WERI-Rb-1 (cell line): ENCODE results near the gene LRRTM4.
"Not testable (repeated sequence)": the region's sequence is repeated elsewhere in the genome, so short reads cannot be mapped to it uniquely, and the experiment has no call there.

Experiments
- DNase-seq: peaks from one replicate; pipeline ENCODE4 v3.0.0-alpha.2; 2020
- H3K27ac ChIP-seq: fragments of 250-450 bp; sonication (Bioruptor Pico); 2 replicates; pipeline ENCODE4 v1.5.1; 2020; ENCODE audit warnings: mild to moderate bottlenecking, moderate library complexity
- H3K27me3 ChIP-seq: fragments of 250-450 bp; sonication (Bioruptor Pico); 2 replicates; pipeline ENCODE4 v1.5.1; 2021; ENCODE audit warnings: mild to moderate bottlenecking, low read depth, moderate library complexity; ENCODE audit not compliant: insufficient read depth, severe bottlenecking
- H3K36me3 ChIP-seq: fragments of 250-450 bp; sonication (Bioruptor Pico); 2 replicates; pipeline ENCODE4 v1.5.1; 2020; ENCODE audit warnings: mild to moderate bottlenecking, moderate library complexity
- H3K4me3 ChIP-seq: 2 replicates; pipeline ENCODE4 v1.5.1; 2011; ENCODE audit warnings: low read depth, mild to moderate bottlenecking, control low read depth, low read length
- H3K9me3 ChIP-seq: fragments of 250-450 bp; sonication (Bioruptor Pico); 2 replicates; pipeline ENCODE4 v1.5.1; 2021; ENCODE audit warnings: mild to moderate bottlenecking, moderate library complexity; ENCODE audit not compliant: severe bottlenecking
- TF ChIP-seq, protein P1 (sequence below): IDR thresholded peaks from 2 replicates; pipeline ENCODE4 v1.5.1; 2011; ENCODE audit warnings: low read depth, mild to moderate bottlenecking, control low read depth, inconsistent platforms, low read length

LRRTM4 gene

DNA sequence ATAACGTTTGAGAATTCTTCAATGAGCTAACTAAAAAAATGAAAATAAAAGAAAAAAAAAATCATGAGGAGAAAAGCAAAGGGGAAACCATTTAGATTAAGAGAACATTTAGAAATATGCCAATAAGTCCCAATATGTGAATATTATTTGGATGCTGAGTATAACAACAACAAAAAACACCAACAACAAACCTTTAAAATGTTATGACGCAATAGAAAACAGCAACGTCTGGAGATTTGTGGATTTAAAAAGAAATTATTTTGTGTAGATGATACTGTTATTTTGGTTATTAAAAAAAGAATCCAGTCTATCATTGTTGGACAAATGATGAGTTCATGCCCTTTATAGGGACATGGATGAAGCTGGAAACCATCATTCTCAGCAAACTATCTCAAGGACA lies 417.2 kb downstream of the LRRTM4 start:
- no peaks in the 10 kb centered on the region for H3K36me3 ChIP-seq
- TF ChIP-seq, protein P1, sequence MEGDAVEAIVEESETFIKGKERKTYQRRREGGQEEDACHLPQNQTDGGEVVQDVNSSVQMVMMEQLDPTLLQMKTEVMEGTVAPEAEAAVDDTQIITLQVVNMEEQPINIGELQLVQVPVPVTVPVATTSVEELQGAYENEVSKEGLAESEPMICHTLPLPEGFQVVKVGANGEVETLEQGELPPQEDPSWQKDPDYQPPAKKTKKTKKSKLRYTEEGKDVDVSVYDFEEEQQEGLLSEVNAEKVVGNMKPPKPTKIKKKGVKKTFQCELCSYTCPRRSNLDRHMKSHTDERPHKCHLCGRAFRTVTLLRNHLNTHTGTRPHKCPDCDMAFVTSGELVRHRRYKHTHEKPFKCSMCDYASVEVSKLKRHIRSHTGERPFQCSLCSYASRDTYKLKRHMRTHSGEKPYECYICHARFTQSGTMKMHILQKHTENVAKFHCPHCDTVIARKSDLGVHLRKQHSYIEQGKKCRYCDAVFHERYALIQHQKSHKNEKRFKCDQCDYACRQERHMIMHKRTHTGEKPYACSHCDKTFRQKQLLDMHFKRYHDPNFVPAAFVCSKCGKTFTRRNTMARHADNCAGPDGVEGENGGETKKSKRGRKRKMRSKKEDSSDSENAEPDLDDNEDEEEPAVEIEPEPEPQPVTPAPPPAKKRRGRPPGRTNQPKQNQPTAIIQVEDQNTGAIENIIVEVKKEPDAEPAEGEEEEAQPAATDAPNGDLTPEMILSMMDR: no peak
- DNase-seq: no peak

DNA sequence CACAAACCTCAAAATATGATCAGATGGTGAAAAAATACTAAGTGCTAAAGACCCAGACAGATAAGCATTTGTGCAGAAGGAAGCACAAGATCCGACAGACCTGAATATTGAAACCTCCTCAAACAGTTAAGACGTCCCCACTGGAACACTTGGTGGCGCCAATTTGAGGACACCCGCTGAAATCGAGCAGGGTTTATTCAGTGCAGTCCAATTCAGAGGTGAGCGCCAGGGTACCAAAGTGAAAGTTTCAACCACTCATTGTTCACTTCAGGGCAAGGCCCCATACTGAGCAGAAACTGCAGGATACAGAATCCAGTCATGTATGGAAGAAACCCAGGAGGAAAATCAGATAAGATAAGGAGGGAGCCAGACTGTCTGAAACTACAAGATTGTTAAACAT lies 417.6 kb downstream of the LRRTM4 start:
- H3K36me3 ChIP-seq: no peaks in the 10 kb centered on the region
- TF ChIP-seq, protein P1: no peak
- no peak overlapping the region for H3K27ac ChIP-seq
- no peak for DNase-seq
- H3K27me3 ChIP-seq: no peaks in the 10 kb centered on the region
- H3K4me3 ChIP-seq: no peak overlapping the region
- H3K9me3 ChIP-seq: no peaks in the 10 kb centered on the region

More for the DNA sequence above, 417.2 kb downstream of the LRRTM4 start:
- no peaks in the 10 kb centered on the region for H3K9me3 ChIP-seq
- H3K27me3 ChIP-seq: no peaks in the 10 kb centered on the region
- H3K27ac ChIP-seq: no peak overlapping the region
- no peak overlapping the region for H3K4me3 ChIP-seq

DNA sequence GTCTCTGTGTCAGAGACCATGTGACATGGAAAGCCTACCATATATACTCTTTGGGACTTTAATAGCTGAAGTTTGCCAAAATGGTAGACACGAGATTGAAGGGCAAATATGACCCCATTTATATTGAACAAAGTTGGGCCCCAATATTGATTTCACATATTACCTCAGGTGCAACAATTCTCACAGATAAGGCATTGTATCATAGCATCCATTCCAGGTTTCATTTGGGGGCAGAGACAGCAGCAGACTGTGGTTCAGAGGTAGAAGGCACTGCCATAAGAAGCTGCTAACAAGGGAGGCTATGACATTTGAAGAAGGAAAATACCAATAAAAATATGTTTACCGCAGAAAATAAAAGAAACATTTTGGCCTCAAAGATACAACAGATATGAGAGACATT lies 419.2 kb downstream of the LRRTM4 start:
- no peaks in the 10 kb centered on the region for H3K36me3 ChIP-seq
- H3K4me3 ChIP-seq: no peak overlapping the region
- H3K9me3 ChIP-seq: no peaks in the 10 kb centered on the region
- H3K27ac ChIP-seq: no peak overlapping the region
- no peaks in the 10 kb centered on the region for H3K27me3 ChIP-seq
- DNase-seq: no peak
- TF ChIP-seq, protein P1: no peak

DNA sequence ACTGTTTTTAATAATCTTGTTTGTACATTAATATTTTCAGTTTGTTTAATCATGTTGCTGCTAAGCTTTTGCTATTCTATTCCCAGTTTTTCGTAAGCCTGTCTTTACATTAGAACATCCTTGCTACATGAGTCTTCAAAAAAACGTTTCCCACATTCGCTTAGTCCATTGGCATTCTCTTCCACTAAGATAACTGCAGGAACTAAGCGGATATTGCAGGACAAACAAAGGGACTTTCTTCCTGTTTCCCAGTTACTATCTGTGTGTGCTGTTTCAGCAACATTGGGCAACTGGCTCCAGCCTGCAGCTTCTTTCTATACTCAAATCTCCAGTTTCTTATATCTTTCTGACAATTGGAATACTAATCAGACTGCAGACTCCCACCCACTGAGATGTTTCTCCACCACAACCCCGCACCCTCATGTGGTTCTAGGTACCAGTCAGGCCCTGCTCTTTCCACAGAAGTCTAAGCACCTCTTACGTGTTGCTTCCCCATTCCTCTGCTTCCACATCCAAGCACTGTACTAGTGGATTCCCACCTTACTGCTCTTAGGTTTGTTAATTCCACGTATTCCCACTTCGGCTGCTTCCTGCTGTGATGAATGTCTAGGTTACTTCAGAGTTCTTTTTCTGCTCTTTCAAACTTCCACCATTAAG lies 420.3 kb downstream of the LRRTM4 start:
- TF ChIP-seq, protein P1: no peak
- Histone ChIP-seq H3K4me3 (no peak overlapping the region), H3K27me3 (no peaks in the 10 kb centered on the region), H3K9me3 (no peaks in the 10 kb centered on the region), H3K36me3 (no peaks in the 10 kb centered on the region), H3K27ac (no peak overlapping the region)
- DNase-seq: no peak

DNA sequence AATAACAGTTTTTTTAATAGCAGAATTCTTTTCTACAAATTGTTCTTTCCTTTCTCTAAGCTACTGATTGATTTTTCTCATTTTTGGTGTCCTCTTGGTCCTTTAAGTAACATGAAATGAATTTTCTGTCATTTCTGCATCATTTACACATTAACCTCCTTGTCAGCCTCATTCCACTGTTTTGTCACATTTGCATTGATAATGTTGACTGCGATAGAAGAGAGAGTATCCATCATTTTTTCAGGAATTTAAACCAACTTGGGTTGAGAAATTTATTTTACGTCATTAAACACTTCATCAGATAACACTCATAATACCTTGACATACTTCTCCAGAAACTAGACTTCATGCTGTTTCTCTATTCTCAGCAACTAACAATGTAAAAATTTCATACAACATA lies 422.2 kb downstream of the LRRTM4 start:
- Histone ChIP-seq H3K4me3 (no peak overlapping the region), H3K27ac (no peak overlapping the region), H3K27me3 (no peaks in the 10 kb centered on the region), H3K9me3 (no peaks in the 10 kb centered on the region), H3K36me3 (no peaks in the 10 kb centered on the region)
- TF ChIP-seq, protein P1: no peak
- no peak for DNase-seq

DNA sequence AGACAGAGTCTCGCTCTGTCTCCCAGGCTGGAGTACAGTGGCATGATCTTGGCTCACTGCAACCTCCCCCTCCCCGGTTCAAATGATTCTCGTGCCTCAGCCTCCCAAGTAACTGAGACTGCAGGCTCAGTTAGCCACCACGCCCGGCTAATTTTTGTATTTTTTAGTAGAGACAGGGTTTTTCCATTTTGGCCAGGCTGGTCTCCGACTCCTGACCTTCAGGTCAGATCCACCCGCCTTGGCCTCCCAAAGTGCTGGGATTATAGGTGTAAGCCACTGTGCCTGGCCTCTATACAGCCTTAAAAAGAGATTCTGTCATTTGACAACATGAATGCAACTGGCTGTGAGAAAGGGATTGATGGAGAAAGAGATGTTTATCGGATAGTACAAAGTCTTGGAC lies 426.7 kb downstream of the LRRTM4 start:
- not testable (repeated sequence) for H3K4me3 ChIP-seq, H3K9me3 ChIP-seq, H3K36me3 ChIP-seq, DNase-seq, H3K27ac ChIP-seq, H3K27me3 ChIP-seq
